GM12878 (cell line): ENCODE measurements around the gene MYH6. TPM values are rescaled to one million over a fixed set of nuclear protein-coding genes. Genes with fewer than 3 reads are reported as not detected.

ENCODE experiments used
- ATAC-seq: fragments of 200-7000 bp; cut with Tn5 transposase; 3 replicates; pipeline ENCODE4 v1.9.1; 2020; ENCODE audit warnings: mild to moderate bottlenecking, moderate library complexity
- BruUV-seq: library from RNA; stranded (reverse); fragments of 400-500 nt; replicated peaks from 2 replicates; lab custom pipeline; 2021; lab: Mats Ljungman, UMichigan
- CTCF ChIA-PET: fragments of 300-600 bp; sonication (Branson Sonifier 250); formaldehyde crosslinking; extraction: SDS; loops from one replicate; lab custom pipeline; 2021; ENCODE audit warnings: inconsistent platforms; lab: Yijun Ruan, JAX
- POLR2A ChIA-PET: fragments of 350-600 bp; formaldehyde crosslinking; extraction: SDS; loops from one replicate; lab custom pipeline; 2021; ENCODE audit warnings: inconsistent platforms; lab: Charles Lee
- RAD21 ChIA-PET: fragments of 300-600 bp; sonication (Branson Sonifier 250); formaldehyde crosslinking; loops from one replicate; lab custom pipeline; 2023; ENCODE audit warnings: antibody characterized with exemption; ENCODE audit not compliant: unreplicated experiment; lab: Charles Lee
- SMC1A ChIA-PET: fragments of 300-600 bp; sonication (Branson Sonifier 250); formaldehyde crosslinking; loops from one replicate; lab custom pipeline; 2023; ENCODE audit not compliant: unreplicated experiment, uncharacterized antibody; lab: Charles Lee
- DNase-seq: peaks from one replicate; pipeline ENCODE4 v3.0.0-alpha.2; 2011; ENCODE audit warnings: low read depth, low spot score
- FAIRE-seq: peaks from 3 replicates; lab custom pipeline; 2011; peaks lifted over from hg19 to GRCh38; lab: Jason Lieb, UNC
- H2AFZ ChIP-seq: 2 replicates; pipeline ENCODE4 v1.6.0; 2011; ENCODE audit warnings: low read depth, low read length, control low read depth; ENCODE audit not compliant: control insufficient read depth
- H3K27ac ChIP-seq: 2 replicates; pipeline ENCODE4 v1.5.1; 2011; ENCODE audit warnings: control low read depth; ENCODE audit not compliant: control insufficient read depth, insufficient read depth
- H3K27me3 ChIP-seq, 2 experiments: replicated peaks in 1 of 2; 2 replicates each; pipeline versions ENCODE4 v1.6.0 to v1.6.1; 2011; ENCODE audit warnings: low read length in 1 of 2; ENCODE audit not compliant: control insufficient read depth in 2 of 2, insufficient read depth in 2 of 2
- H3K36me3 ChIP-seq, 2 experiments: 2 replicates each; pipeline ENCODE4 v1.5.1; 2011; ENCODE audit warnings: low read length in 1 of 2; ENCODE audit not compliant: control insufficient read depth in 2 of 2, insufficient read depth in 2 of 2
- H3K4me1 ChIP-seq: 2 replicates; pipeline ENCODE4 v1.6.1; 2011; ENCODE audit warnings: mild to moderate bottlenecking, low read length, moderate library complexity, mixed read lengths; ENCODE audit not compliant: control insufficient read depth, insufficient read depth
- H3K4me2 ChIP-seq: 2 replicates; pipeline ENCODE4 v1.6.0; 2011; ENCODE audit warnings: control low read depth; ENCODE audit not compliant: control insufficient read depth, insufficient read depth
- H3K4me3 ChIP-seq: fragments of 200-600 bp; sonication (generic); 2 replicates; pipeline ENCODE4 v1.5.1; 2016
- H3K79me2 ChIP-seq: 2 replicates; pipeline ENCODE4 v1.6.0; 2011; ENCODE audit warnings: low read length; ENCODE audit not compliant: control insufficient read depth, insufficient read depth
- H3K9ac ChIP-seq: 2 replicates; pipeline ENCODE4 v1.8.0; 2011; ENCODE audit warnings: low read length, control low read depth, mixed read lengths; ENCODE audit not compliant: control insufficient read depth, insufficient read depth
- H3K9me3 ChIP-seq: replicated peaks from 3 replicates; pipeline ENCODE4 v1.5.1; 2011; ENCODE audit warnings: mild to moderate bottlenecking, low read length; ENCODE audit not compliant: control insufficient read depth, insufficient read depth
- H4K20me1 ChIP-seq: 2 replicates; pipeline ENCODE4 v1.6.0; 2011; ENCODE audit not compliant: control insufficient read depth, insufficient read depth
- CREB1 ChIP-seq: IDR thresholded peaks from 2 replicates; pipeline ENCODE4 v1.6.1; 2012; ENCODE audit warnings: low read depth, mild to moderate bottlenecking, inconsistent platforms
- EGR1 ChIP-seq, 2 experiments: IDR thresholded peaks; 1 replicate in 1 of 2; 2 replicates in 1 of 2; pipeline ENCODE4 v1.6.1; 2011 to 2012; ENCODE audit warnings: low read depth in 2 of 2, low read length in 2 of 2, borderline replicate concordance in 1 of 2, mild to moderate bottlenecking in 1 of 2, moderate library complexity in 1 of 2
- FOXK2 ChIP-seq: fragments of 450-650 bp; IDR thresholded peaks from 2 replicates; pipeline ENCODE4 v1.6.1; 2017; ENCODE audit warnings: mild to moderate bottlenecking, moderate library complexity
- HDAC2 ChIP-seq: fragments of 200-600 bp; sonication (generic); IDR thresholded peaks from 2 replicates; pipeline ENCODE4 v1.6.1; 2017
- IKZF1 ChIP-seq: fragments of 450-650 bp; conservative IDR thresholded peaks from 2 replicates; pipeline ENCODE4 v1.6.1; 2017; ENCODE audit warnings: antibody characterized with exemption, mild to moderate bottlenecking
- KLF5 ChIP-seq: fragments of 450-650 bp; IDR thresholded peaks from 2 replicates; pipeline ENCODE4 v1.6.1; 2014; ENCODE audit warnings: mild to moderate bottlenecking; ENCODE audit not compliant: partially characterized antibody
- RBBP5 ChIP-seq: fragments of 200-600 bp; sonication (generic); conservative IDR thresholded peaks from 2 replicates; pipeline ENCODE4 v1.6.1; 2016
- RCOR1 ChIP-seq: conservative IDR thresholded peaks from 2 replicates; pipeline ENCODE4 v1.6.1; 2012; ENCODE audit warnings: low read depth, low read length, improper control_type of control experiment
- SPI1 ChIP-seq: IDR thresholded peaks from 2 replicates; pipeline ENCODE4 v1.6.1; 2011; ENCODE audit warnings: low read depth, mild to moderate bottlenecking, low read length, moderate library complexity, borderline replicate concordance; ENCODE audit not compliant: insufficient read depth
- SREBF1 ChIP-seq: IDR thresholded peaks from 2 replicates; pipeline ENCODE4 v1.6.1; 2012; ENCODE audit warnings: mild to moderate bottlenecking, low read length
- WGBS: methylation state at CpG from one replicate; pipeline ENCODE4 v1.1.6; 2016; ENCODE audit warnings: low lambda C conversion rate; ENCODE audit not compliant: insufficient replicate concordance, insufficient coverage; ENCODE audit errors: missing lambda C conversion rate; 5-methylcytosine and 5-hydroxymethylcytosine counted together
- in situ Hi-C: fragments of 300-500 bp; cut with MboI; formaldehyde crosslinking; loops from 9 replicates; pipeline ENCODE4 v1.14.3; 2018; ENCODE audit warnings: mixed read lengths
- intact Hi-C: fragments of 100-400 bp; cut with micrococcal nuclease; formaldehyde crosslinking; loops from one replicate; pipeline ENCODE4 v1.14.2; 2022; ENCODE audit not compliant: unreplicated experiment
- polyA plus RNA-seq, 11 experiments: library from polyadenylated mRNA; depleted of rRNA in 4 of 11; unstranded in 6 of 11; stranded (reverse) in 5 of 11; fragments of >200 nt; fragmentation: Nextera tagmentation in 4 of 11; fragmentation: Illumina TruSeq in 1 of 11; extraction: Ambion mirVana in 4 of 11; extraction: Trizol in 1 of 11; gene quantifications; 1 replicate in 1 of 11; 2 replicates in 10 of 11; pipeline versions ENCODE4 v1.2.1 to v1.2.3, GENCODE V29; 2011 to 2016; ENCODE audit warnings: inconsistent platforms in 2 of 11, missing spikeins in 2 of 11, low read depth in 1 of 11
- total RNA-seq, 4 experiments: library from RNA; depleted of rRNA in 3 of 4; stranded (reverse); fragments of >200 nt in 3 of 4; fragmentation: Illumina TruSeq in 1 of 4; extraction: Trizol in 1 of 4; gene quantifications; 2 replicates each; pipeline versions ENCODE4 v1.2.1 to v1.2.3, GENCODE V29; 2013 to 2021

The MYH6 gene
- total and polyA plus RNA-seq, 10 of the 15 experiments (the other 5 are each of a cell fraction or from before 2014, with no cell fraction given): 0.01 to 0.84 (median 0.05) TPM; not detected in 7

GRCh38 chr14:23444314-23444713 lies 36.2 kb upstream of the MYH6 start:
- intact Hi-C loops (no loop called here), in situ Hi-C loops (no loop called here)
- Histone ChIP-seq H3K27me3 (no peaks in the 10 kb centered on the region; a peak in 1 of 4 replicates), H3K27ac (no peak overlapping the region), H3K36me3 (no peaks in the 10 kb centered on the region), H4K20me1 (no peaks in the 10 kb centered on the region), H3K9me3 (no peaks in the 10 kb centered on the region; the same call in 2 of the 3 replicates), H3K4me3 (no peak overlapping the region), H3K9ac (no peak overlapping the region), H3K79me2 (no peaks in the 10 kb centered on the region), H3K4me1 (peaks cover 24% of the 10 kb centered on the region), H2AFZ (no peak overlapping the region), H3K4me2 (no peak overlapping the region)
- no peak for TF ChIP-seq IKZF1
- no peak for TF ChIP-seq CREB1
- TF ChIP-seq EGR1 (IDR thresholded peaks at IDR 0.05; ENCODE audit: borderline replicate concordance in 1 of 2, low read depth in 2 of 2, low read length in 2 of 2): no peak
- TF ChIP-seq SPI1: no peak
- TF ChIP-seq HDAC2: no peak
- TF ChIP-seq FOXK2: no peak
- TF ChIP-seq SREBF1: no peak
- DNase-seq: no peak
- ChIA-PET SMC1A (no interaction called here), POLR2A (no interaction called here), RAD21 (no interaction called here), CTCF (no interaction called here)
- whole genome bisulfite sequencing: 0% methylated on average over 1 of the region's 1 CpG
- BruUV-seq: no TSS peak
- ATAC-seq: no peak
- FAIRE-seq: no peak

GRCh38 chr14:23443881-23444280 lies 35.8 kb upstream of the MYH6 start:
- intact Hi-C loops: no loop called here
- H3K9me3 ChIP-seq: no peaks in the 10 kb centered on the region; the same call in 2 of the 3 replicates
- ChIA-PET CTCF (no interaction called here), SMC1A (no interaction called here), POLR2A (no interaction called here), RAD21 (no interaction called here)
- H3K79me2 ChIP-seq: no peaks in the 10 kb centered on the region
- WGBS: 27% methylated on average over 6 of the region's 6 CpGs
- H3K36me3 ChIP-seq: no peaks in the 10 kb centered on the region
- H3K27ac ChIP-seq: no peak overlapping the region
- H2AFZ ChIP-seq: no peak overlapping the region
- TF ChIP-seq KLF5 (no peak), RBBP5 (no peak), RCOR1 (no peak)
- DNase-seq (no peak), ATAC-seq (no peak), FAIRE-seq (no peak)
- H3K27me3 ChIP-seq: no peaks in the 10 kb centered on the region; a peak in 1 of 4 replicates
- H4K20me1 ChIP-seq: no peaks in the 10 kb centered on the region
- in situ Hi-C loops: no loop called here
- H3K9ac ChIP-seq: no peak overlapping the region
- no peak overlapping the region for H3K4me2 ChIP-seq
- H3K4me1 ChIP-seq: peaks cover 20% of the 10 kb centered on the region
- no TSS peak for BruUV-seq
- H3K4me3 ChIP-seq: no peak overlapping the region
